Spleen (tissue), 7 donors: ENCODE results near the gene PHACTR4.

Experiments
- POLR2A ChIP-seq, 3 donors: fragments of 450-650 bp; IDR thresholded peaks; one replicate each; pipeline ENCODE4 v1.5.1; 2017; ENCODE audit warnings: antibody characterized with exemption in 3 of 3, mild to moderate bottlenecking in 1 of 3
- TF ChIP-seq, protein P1 (sequence below), 11 experiments: fragments of 200-600 bp in 7 of 11; fragments of 450-650 bp in 4 of 11; sonication (generic) in 4 of 11; IDR thresholded peaks in 8 of 11; conservative IDR thresholded peaks in 3 of 11; 1 replicate in 7 of 11; 2 replicates in 4 of 11; pipeline versions ENCODE4 v1.4.0 to v1.8.0; 2016 to 2021; ENCODE audit warnings: antibody characterized with exemption in 11 of 11, inconsistent platforms in 4 of 11, mild to moderate bottlenecking in 1 of 11
- donor health status: DM: no; HTN: no; CAD: no; lungs with moderate emphysema.
- donor health status: DM: no; HTN: no; CAD: no.
- donor health status: DM: no; HTN: no; CAD: no.

DNA sequence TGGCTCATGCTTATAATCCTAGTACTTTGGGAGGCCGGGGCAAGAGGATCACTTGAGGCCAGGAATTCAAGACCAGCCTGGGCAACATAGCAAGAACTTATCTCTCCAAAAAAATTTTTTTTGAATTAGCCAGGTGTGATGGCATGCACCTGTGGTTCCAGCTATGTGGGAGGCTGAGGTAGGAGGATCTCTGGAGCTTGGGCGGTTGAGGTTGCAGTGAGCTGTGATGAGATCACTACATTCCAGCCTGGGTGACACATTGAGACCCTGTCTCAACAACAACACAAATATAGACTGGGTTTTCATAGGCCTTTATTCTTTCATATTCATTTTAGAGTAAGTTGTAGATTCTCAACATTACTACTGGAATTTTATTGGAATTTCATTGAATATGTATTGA, 27.9 kb upstream of the PHACTR4 start:
- TF ChIP-seq, protein P1, sequence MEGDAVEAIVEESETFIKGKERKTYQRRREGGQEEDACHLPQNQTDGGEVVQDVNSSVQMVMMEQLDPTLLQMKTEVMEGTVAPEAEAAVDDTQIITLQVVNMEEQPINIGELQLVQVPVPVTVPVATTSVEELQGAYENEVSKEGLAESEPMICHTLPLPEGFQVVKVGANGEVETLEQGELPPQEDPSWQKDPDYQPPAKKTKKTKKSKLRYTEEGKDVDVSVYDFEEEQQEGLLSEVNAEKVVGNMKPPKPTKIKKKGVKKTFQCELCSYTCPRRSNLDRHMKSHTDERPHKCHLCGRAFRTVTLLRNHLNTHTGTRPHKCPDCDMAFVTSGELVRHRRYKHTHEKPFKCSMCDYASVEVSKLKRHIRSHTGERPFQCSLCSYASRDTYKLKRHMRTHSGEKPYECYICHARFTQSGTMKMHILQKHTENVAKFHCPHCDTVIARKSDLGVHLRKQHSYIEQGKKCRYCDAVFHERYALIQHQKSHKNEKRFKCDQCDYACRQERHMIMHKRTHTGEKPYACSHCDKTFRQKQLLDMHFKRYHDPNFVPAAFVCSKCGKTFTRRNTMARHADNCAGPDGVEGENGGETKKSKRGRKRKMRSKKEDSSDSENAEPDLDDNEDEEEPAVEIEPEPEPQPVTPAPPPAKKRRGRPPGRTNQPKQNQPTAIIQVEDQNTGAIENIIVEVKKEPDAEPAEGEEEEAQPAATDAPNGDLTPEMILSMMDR (IDR thresholded peaks at IDR 0.05 in 8 of 11, conservative IDR thresholded peaks at IDR 0.05 in 3 of 11) = no peak
- TF ChIP-seq POLR2A (IDR thresholded peaks at IDR 0.05) = no peak
